Tibial nerve (tissue), 3 donors: ENCODE results near the gene PRPSAP1.

Experiments used
- POLR2A ChIP-seq, 2 donors: fragments of 450-650 bp; IDR thresholded peaks; one replicate each; pipeline ENCODE4 v1.6.1; 2017; ENCODE audit warnings: antibody characterized with exemption in 2 of 2, mild to moderate bottlenecking in 2 of 2, moderate library complexity in 2 of 2
- TF ChIP-seq, protein P1 (sequence below), 5 experiments: fragments of 200-600 bp in 3 of 5; fragments of 450-650 bp in 2 of 5; sonication (generic) in 3 of 5; IDR thresholded peaks; one replicate each; pipeline ENCODE4 v1.5.1; 2016 to 2019; ENCODE audit warnings: antibody characterized with exemption in 5 of 5, mild to moderate bottlenecking in 3 of 5, moderate library complexity in 2 of 5

DNA sequence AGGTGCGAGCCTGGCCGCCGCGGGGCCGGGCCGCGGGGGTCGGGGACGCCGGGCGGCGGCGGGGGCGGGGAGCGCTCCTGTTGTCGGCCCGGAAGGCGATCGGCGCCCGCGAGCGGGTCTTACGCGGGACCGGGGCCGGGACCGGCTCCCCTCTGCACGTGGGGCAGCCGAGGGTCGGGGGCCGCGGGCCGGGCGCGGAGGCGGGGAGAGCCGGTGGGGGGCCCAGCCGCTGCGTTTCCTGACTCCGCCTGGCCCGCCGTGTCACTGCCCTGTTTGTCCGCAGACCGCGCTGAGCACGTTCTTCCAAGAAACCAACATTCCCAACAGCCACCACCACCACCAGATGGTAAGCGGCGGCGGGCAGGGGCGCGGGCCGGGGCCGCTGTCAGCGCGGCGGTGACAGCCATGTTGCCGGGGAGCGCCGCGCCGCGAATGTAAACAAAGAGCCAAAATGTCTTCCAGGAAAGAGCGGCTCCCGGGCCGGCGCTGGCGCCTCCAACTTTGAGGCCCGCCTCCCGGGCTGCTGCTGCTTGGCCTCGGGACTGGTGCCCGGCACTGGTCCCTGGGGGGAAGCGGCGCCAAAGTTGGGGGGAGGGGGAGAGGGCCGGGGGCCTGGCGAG is 88.0 kb downstream of the PRPSAP1 start:
- TF ChIP-seq, protein P1, sequence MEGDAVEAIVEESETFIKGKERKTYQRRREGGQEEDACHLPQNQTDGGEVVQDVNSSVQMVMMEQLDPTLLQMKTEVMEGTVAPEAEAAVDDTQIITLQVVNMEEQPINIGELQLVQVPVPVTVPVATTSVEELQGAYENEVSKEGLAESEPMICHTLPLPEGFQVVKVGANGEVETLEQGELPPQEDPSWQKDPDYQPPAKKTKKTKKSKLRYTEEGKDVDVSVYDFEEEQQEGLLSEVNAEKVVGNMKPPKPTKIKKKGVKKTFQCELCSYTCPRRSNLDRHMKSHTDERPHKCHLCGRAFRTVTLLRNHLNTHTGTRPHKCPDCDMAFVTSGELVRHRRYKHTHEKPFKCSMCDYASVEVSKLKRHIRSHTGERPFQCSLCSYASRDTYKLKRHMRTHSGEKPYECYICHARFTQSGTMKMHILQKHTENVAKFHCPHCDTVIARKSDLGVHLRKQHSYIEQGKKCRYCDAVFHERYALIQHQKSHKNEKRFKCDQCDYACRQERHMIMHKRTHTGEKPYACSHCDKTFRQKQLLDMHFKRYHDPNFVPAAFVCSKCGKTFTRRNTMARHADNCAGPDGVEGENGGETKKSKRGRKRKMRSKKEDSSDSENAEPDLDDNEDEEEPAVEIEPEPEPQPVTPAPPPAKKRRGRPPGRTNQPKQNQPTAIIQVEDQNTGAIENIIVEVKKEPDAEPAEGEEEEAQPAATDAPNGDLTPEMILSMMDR (IDR thresholded peaks at IDR 0.05), result no peak
- no peak for TF ChIP-seq POLR2A (IDR thresholded peaks at IDR 0.05)
